ENCODE results near the gene GNG8. TPM values are rescaled to one million over a fixed set of nuclear protein-coding genes. Genes with fewer than 3 reads are reported as not detected.

GNG8 gene
- total RNA-seq, 1 donor from 2014 or later = not detected

- no peak for DNase-seq
Observed at GRCh38 chr19:46618670-46619231, 17.3 kb downstream of the GNG8 start.

- DNase-seq = no peak
Observed at GRCh38 chr19:46617601-46618000, 18.4 kb downstream of the GNG8 start.

- DNase-seq = no peak
Observed at GRCh38 chr19:46616631-46617322, 19.2 kb downstream of the GNG8 start.

- DNase-seq = no peak
Observed at GRCh38 chr19:46615966-46616365, 20.0 kb downstream of the GNG8 start.

GRCh38 chr19:46614114-46614722 is 21.8 kb downstream of the GNG8 start:
- DNase-seq = peak; percentile 74

GRCh38 chr19:46613525-46613924 is 22.5 kb downstream of the GNG8 start:
- no peak for DNase-seq

GRCh38 chr19:46611776-46612175 is 24.2 kb downstream of the GNG8 start:
- no peak for DNase-seq

- DNase-seq = no peak
Observed at GRCh38 chr19:46610851-46611770, 24.9 kb downstream of the GNG8 start.

- DNase-seq = no peak
Observed at GRCh38 chr19:46610413-46610775, 25.6 kb downstream of the GNG8 start.

- DNase-seq = no peak
Observed at GRCh38 chr19:46609511-46610412, 26.2 kb downstream of the GNG8 start.

GRCh38 chr19:46608581-46609345 is 27.2 kb downstream of the GNG8 start:
- no peak for DNase-seq

GRCh38 chr19:46608178-46608577 is 27.8 kb downstream of the GNG8 start:
- DNase-seq = no peak

GRCh38 chr19:46607448-46607841 is 28.6 kb downstream of the GNG8 start:
- DNase-seq = peak; percentile 41

GRCh38 chr19:46606681-46607447 is 29.1 kb downstream of the GNG8 start:
- DNase-seq = no peak

- no peak for DNase-seq
Observed at GRCh38 chr19:46606019-46606418, 30.0 kb downstream of the GNG8 start.

- DNase-seq = no peak
Observed at GRCh38 chr19:46605356-46605821, 30.6 kb downstream of the GNG8 start.

- no peak for DNase-seq
Observed at GRCh38 chr19:46604781-46605355, 31.1 kb downstream of the GNG8 start.

- DNase-seq = no peak
Observed at GRCh38 chr19:46603752-46604231, 32.2 kb downstream of the GNG8 start.

GRCh38 chr19:46603195-46603637 is 32.8 kb downstream of the GNG8 start:
- no peak for DNase-seq
